GM12878 (cell line): ENCODE results near the gene GOLGA7B. TPM values are rescaled to one million over a fixed set of nuclear protein-coding genes. Genes with fewer than 3 reads are reported as not detected.
A peak's percentile ranks its signal among the peaks of the same experiment; 100 is the strongest.

Experiments used
- IKZF2 ChIP-seq, 2 experiments: fragments of 450-650 bp; IDR thresholded peaks; 2 replicates each; pipeline ENCODE4 v1.6.1; 2017; ENCODE audit warnings: mild to moderate bottlenecking in 2 of 2, moderate library complexity in 2 of 2
- IRF5 ChIP-seq: fragments of 450-650 bp; IDR thresholded peaks from 2 replicates; pipeline ENCODE4 v1.6.1; 2017; ENCODE audit warnings: borderline replicate concordance
- MTA3 ChIP-seq: IDR thresholded peaks from 2 replicates; pipeline ENCODE4 v1.6.1; 2012; ENCODE audit warnings: low read length, inconsistent platforms, borderline replicate concordance
- NR2C2 ChIP-seq: IDR thresholded peaks from 2 replicates; pipeline ENCODE4 v1.6.1; 2011; ENCODE audit warnings: borderline replicate concordance, low read depth; ENCODE audit not compliant: control insufficient read depth, insufficient read length
- PAX5 ChIP-seq: IDR thresholded peaks from 2 replicates; pipeline ENCODE4 v1.6.1; 2011; ENCODE audit warnings: low read depth, low read length, borderline replicate concordance
- RFX5 ChIP-seq: IDR thresholded peaks from 2 replicates; pipeline ENCODE4 v1.6.1; 2011; ENCODE audit warnings: low read depth, low read length, improper control_type of control experiment
- SIN3A ChIP-seq: IDR thresholded peaks from 2 replicates; pipeline ENCODE4 v1.6.1; 2012; ENCODE audit warnings: low read depth, low read length, improper control_type of control experiment
- SMC3 ChIP-seq: IDR thresholded peaks from 2 replicates; pipeline ENCODE4 v1.6.1; 2011; ENCODE audit warnings: low read length, improper control_type of control experiment, borderline replicate concordance
- ZBTB33 ChIP-seq: fragments of 450-650 bp; IDR thresholded peaks from 2 replicates; pipeline ENCODE4 v1.6.1; 2017; ENCODE audit warnings: mild to moderate bottlenecking
- ZBTB40 ChIP-seq: fragments of 450-650 bp; IDR thresholded peaks from 2 replicates; pipeline ENCODE4 v1.6.1; 2016; ENCODE audit warnings: mild to moderate bottlenecking, moderate library complexity, borderline replicate concordance
- ZNF207 ChIP-seq: fragments of 450-650 bp; IDR thresholded peaks from 2 replicates; pipeline ENCODE4 v1.6.1; 2014; ENCODE audit warnings: antibody characterized with exemption, mild to moderate bottlenecking, borderline replicate concordance
- ZNF384 ChIP-seq: IDR thresholded peaks from 2 replicates; pipeline ENCODE4 v1.6.1; 2012; ENCODE audit warnings: low read depth, mild to moderate bottlenecking, low read length, improper control_type of control experiment, borderline replicate concordance
- ZNF622 ChIP-seq: fragments of 450-650 bp; IDR thresholded peaks from 2 replicates; pipeline ENCODE4 v1.6.1; 2017; ENCODE audit warnings: mild to moderate bottlenecking, inconsistent platforms
- polyA plus RNA-seq, 11 experiments: library from polyadenylated mRNA; depleted of rRNA in 4 of 11; unstranded in 6 of 11; stranded (reverse) in 5 of 11; fragments of >200 nt; fragmentation: Nextera tagmentation in 4 of 11; fragmentation: Illumina TruSeq in 1 of 11; extraction: Ambion mirVana in 4 of 11; extraction: Trizol in 1 of 11; gene quantifications; 1 replicate in 1 of 11; 2 replicates in 10 of 11; pipeline versions ENCODE4 v1.2.1 to v1.2.3, GENCODE V29; 2011 to 2016; ENCODE audit warnings: inconsistent platforms in 2 of 11, missing spikeins in 2 of 11, low read depth in 1 of 11
- total RNA-seq, 4 experiments: library from RNA; depleted of rRNA in 3 of 4; stranded (reverse); fragments of >200 nt in 3 of 4; fragmentation: Illumina TruSeq in 1 of 4; extraction: Trizol in 1 of 4; gene quantifications; 2 replicates each; pipeline versions ENCODE4 v1.2.1 to v1.2.3, GENCODE V29; 2013 to 2021
- TF ChIP-seq, protein P1 (sequence below): fragments of 450-650 bp; IDR thresholded peaks from 2 replicates; pipeline ENCODE4 v1.6.1; 2017; ENCODE audit warnings: antibody characterized with exemption, mild to moderate bottlenecking, moderate library complexity

GOLGA7B gene
- total and polyA plus RNA-seq, 10 of the 15 experiments (the other 5 are each of a cell fraction or from before 2014, with no cell fraction given): 0.01 to 0.02 (median 0.01) TPM; not detected in 7

DNA sequence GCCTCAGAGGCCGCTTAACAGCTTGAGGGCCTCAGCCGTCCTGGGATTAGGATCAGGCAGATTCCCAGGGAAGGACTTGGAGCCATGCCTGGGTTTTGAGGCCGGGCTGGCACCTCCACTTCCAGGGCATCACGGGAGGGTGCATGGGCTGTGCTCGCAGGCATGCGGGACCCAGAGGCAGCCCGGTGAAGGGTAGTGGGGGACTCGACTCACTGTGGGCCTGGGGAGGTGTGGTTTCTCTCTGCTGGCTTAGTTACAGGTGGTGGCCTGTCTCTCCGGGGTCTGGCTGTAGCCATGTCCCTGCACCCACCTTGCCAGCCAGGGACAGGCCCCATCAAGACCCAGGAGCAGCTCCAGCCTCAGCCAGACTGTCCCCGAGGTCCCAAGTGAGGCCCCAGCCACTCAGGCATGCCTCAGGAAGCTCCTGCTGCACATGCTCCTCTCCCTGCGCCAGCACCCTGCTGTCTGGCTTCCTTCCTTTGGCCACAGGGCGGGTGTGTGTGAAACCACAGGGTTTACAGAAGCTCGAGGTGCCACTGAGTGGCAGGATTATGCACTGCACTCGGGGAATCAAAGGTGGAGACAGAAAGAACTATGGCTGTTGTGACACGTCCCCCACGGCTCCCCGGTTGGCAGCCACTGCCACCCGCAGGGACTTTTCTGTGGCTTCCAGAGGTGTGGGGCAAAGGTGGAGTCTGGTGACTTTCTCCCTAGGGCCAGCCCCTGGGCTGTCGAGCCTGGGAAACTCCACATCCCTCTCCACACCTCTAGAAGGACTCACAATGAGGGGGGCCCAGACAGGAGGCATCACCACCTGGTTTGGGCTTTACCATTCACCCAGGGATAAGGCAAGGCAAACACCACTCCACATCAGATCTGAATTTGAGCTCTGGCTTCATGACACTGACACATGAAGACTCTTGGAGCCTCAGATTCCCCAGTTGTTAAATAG lies 19.7 kb downstream of the GOLGA7B start (continued):
- no peak for TF ChIP-seq ZBTB40
- TF ChIP-seq IKZF2 (IDR thresholded peaks at IDR 0.05): peak; percentile 23 to 26; a peak in 1 of 4 replicates
- TF ChIP-seq ZNF384: no peak
- TF ChIP-seq PAX5: no peak
- TF ChIP-seq, protein P1, sequence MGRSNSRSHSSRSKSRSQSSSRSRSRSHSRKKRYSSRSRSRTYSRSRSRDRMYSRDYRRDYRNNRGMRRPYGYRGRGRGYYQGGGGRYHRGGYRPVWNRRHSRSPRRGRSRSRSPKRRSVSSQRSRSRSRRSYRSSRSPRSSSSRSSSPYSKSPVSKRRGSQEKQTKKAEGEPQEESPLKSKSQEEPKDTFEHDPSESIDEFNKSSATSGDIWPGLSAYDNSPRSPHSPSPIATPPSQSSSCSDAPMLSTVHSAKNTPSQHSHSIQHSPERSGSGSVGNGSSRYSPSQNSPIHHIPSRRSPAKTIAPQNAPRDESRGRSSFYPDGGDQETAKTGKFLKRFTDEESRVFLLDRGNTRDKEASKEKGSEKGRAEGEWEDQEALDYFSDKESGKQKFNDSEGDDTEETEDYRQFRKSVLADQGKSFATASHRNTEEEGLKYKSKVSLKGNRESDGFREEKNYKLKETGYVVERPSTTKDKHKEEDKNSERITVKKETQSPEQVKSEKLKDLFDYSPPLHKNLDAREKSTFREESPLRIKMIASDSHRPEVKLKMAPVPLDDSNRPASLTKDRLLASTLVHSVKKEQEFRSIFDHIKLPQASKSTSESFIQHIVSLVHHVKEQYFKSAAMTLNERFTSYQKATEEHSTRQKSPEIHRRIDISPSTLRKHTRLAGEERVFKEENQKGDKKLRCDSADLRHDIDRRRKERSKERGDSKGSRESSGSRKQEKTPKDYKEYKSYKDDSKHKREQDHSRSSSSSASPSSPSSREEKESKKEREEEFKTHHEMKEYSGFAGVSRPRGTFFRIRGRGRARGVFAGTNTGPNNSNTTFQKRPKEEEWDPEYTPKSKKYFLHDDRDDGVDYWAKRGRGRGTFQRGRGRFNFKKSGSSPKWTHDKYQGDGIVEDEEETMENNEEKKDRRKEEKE: no peak
- TF ChIP-seq ZNF622: no peak
- no peak for TF ChIP-seq IRF5
- TF ChIP-seq RFX5: no peak
- no peak for TF ChIP-seq ZBTB33
- no peak for TF ChIP-seq MTA3
- no peak for TF ChIP-seq SIN3A
- no peak for TF ChIP-seq NR2C2
- no peak for TF ChIP-seq ZNF207
- peak; percentile 57 for TF ChIP-seq SMC3
